CD4-positive, alpha-beta T cell treated with Interleukin-15 for 4 hours (primary cell): Measurements from ENCODE around the gene MFSD1.
A peak's percentile ranks its signal among the peaks of the same experiment; 100 is the strongest.

Experiments used
- DNase-seq: peaks from one replicate; pipeline ENCODE4 v3.0.0-alpha.2; 2020; ENCODE audit warnings: low spot score

MFSD1 gene, protein sequence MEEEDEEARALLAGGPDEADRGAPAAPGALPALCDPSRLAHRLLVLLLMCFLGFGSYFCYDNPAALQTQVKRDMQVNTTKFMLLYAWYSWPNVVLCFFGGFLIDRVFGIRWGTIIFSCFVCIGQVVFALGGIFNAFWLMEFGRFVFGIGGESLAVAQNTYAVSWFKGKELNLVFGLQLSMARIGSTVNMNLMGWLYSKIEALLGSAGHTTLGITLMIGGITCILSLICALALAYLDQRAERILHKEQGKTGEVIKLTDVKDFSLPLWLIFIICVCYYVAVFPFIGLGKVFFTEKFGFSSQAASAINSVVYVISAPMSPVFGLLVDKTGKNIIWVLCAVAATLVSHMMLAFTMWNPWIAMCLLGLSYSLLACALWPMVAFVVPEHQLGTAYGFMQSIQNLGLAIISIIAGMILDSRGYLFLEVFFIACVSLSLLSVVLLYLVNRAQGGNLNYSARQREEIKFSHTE

DNA sequence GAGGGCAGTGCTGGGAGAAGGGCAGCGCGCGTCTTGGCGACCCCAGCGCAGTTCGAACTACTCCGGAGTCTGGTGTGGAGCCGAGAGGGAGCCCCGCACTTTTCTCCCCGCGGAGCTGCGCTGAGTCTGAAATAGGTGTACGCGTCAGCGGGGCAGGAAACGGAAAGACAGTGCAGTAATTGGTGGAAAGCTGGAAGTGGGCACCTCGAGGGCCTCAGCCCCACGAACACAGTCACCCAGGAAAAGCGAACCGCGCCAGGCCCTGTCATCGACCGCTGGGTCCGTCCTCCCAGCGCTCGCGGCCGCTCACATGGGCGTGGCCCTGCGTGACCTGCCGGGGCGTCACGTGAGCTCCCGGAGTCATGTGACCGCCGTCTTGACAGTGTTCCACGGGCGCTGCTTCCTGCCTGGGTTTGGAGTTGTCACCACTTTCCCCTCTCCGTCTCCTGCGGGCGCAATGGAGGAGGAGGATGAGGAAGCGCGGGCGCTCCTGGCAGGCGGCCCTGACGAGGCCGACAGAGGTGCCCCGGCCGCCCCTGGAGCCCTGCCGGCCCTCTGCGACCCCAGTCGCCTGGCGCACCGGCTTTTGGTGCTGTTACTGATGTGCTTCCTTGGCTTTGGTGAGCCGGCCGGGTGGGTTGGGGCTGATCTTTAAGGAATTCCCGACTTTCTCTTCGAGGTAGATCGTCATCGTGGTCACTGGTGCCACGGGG lies at the start of gene MFSD1:
Gene MFSD1, plus strand, starts transcription at position 359 of the 713 bp plus-strand sequence. Its CDS starts 99 bp downstream, at position 458.
- peak; percentile 86 for DNase-seq

DNA sequence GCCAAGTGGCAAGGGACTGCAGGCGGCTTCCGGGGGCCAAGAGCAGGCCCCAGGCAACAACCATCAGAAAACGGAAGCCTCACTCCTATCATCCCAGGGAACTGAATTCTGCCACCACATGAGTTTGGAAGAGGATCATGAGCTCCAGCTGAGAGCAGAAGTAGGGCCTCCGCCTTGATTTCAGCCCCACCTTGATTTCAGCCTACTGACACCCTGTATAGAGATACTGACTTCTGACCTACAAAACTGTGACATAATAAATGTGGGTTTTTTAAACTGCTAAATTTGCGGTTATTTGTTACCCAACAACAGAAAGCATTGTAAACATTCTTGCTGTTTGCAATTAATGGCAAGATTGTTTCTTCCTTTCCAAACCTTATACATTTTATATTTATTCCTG lies 48.0 kb upstream of the MFSD1 start:
- no peak for DNase-seq

DNA sequence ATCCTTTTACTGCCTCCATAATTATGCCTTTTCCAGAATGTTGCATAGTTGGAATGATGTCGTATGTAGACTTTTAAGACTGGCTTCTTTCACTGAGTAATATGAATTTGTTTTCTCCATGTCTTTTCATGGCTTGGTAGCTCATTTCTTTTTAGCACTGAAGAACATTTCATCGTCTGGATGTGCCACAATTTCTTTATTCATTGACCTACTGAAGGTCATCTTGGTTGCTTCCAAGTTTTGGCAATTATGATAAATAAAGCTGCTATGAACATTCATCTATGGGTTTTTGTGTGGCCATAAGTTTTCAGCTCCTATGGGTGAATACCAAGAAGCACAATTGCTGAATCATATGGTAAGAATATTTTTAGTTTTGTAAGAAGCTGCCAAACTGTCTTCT lies 46.4 kb upstream of the MFSD1 start:
- DNase-seq = no peak

DNA sequence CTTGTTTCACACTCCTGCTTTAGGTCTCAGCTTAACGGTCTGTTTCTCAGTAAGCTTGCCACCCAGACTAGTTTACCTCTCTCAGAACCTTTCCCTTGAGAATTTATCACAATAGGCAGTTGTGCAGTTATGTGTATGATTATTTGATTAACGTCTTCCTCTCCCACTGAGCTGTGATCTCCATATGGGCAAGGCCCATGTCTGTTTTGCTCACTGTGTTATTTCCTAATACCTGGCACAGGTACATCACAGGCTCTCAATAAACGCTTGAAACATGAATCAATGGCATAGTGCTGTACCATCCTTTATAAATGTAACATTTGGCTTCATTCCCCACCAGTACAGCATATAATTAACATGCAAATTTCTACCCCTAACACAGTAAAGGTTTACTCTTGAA lies 40.5 kb upstream of the MFSD1 start:
- DNase-seq = no peak

DNA sequence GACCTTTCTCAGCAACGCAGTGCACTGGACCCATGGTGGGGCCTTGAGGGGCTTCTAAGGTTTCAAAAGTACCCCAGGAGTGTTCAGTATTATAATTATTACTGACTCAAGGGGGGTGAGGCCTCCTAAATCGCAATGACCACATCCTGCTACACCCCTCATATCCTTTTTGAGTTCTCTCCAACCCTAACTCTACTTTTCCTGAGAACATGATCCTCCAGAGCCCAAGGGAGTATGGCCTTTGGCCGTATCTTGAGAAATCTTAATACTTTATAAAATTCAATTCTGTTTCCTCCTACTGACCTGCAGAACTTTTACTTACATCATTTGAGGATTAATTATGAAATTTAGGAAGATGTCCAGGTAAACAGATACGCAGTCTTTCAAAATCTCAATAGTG lies 39.2 kb upstream of the MFSD1 start:
- no peak for DNase-seq

DNA sequence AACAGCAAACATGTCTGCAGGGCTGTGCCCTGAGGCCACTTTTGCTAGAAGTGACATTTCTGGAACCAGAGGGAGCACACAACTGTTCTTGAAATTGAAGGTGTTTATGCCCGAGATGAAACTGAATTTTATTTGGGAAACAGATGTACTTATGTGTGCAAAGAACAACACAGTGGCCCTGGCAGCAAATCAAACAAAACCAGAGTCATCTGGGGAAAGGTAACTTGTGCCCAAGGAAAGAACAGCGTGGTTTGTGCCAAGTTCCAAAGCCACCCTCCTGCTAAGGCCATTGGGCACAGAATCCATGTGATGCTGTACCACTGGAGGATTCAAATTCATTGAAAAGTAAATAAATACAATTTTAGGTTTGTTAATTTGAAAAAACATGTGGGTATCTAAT lies 38.4 kb upstream of the MFSD1 start:
- no peak for DNase-seq

DNA sequence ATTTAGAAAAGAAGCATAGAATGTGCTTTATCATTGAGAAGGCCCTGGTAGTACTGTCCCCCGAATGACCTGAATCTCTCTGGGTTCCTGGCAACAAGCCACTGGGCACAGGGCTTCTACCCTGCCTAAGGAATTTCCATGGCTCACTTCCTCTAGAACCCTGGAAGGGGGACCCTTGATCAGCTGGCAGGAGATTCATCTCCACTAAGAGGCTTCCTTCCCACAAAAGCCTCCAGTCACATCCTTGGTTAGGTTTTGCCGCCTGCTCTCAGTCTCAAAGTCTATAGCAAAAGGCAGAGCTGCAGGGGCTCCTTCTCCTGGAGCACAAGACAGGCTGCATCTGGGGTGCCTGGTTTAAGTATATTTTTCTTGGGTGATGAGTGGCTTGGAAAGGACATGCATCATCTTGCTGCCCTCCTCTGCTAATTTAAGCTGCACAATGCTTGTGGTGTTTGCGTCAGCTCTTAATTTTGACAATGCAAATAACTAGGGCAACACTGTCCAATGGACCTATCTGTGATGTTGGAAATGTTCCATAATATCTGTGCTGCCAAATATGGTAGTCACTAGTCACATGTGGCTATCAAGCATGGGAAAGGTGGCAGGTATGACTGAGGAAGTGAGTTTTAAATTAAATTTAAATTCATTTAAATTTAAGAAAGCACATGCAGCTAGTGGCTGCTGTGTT lies 36.2 kb upstream of the MFSD1 start:
- DNase-seq = no peak

DNA sequence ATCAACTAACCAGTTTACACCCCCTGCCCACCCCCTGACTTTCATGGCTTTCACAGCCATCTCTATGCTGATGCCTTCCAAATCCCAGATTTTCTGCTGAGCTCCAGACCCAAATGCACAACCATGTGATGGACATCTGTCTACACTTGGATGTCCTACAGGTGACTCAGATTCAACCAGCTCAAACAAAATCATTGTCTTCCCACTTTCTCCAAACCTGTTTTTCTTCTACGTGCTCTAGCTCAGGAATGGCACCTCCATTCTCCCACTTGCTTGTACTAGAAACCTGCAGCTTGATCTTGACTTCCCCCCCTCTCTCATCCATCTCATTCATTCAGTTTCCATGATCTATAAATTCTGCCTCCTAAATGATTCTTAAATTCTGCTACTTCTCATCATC lies 35.5 kb upstream of the MFSD1 start:
- DNase-seq = no peak

DNA sequence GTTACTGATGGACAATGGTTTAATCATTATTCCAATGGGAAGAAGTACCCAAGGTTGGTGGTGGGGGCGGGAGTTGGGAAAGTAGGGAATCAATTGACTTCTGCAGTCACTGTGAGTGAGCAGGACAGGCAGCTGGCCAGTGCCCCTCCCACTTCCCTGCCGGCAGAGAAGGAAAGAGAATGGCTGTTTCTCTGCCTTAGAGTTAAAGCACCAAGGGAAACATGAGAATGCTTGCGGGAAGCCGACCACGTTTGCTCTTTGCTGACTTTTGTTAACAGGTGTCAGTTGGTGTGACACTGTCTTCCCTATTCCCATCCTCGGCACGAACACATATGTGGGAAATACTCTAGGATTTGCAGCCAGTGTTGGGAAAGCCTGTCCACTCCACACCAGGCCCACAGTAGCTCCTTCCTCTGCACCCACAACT lies 33.5 kb upstream of the MFSD1 start:
- no peak for DNase-seq

DNA sequence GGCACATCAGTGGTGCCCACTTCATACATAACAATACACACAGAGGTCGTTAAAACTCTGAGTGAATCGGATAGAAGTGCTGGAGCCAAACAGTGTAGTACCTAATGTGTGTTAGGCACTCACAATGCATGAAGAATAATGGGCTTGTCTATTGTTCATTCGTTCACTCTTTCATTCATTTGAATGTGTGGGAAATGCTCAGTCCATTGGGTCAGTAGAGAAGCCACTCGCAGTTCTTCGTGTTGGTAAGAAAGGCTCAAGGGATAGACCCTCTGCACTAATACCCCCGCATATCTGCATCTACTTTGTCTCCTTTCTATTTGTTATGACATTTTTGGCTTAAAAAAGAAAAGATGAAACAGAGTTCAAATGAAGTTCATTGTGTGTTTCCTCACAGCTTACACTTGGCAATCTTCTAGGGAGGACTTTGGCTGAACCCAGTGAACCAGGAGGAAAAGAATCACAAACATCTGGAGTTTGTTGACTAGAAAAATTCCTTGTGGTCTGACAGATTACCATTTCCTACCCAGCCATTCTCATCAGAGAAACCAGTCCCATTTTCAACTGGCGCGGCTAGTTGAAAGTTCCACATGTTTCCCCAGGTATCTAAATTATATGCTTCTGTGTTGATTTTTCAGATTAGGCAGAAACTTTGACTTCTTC lies 32.8 kb upstream of the MFSD1 start:
- DNase-seq = no peak

DNA sequence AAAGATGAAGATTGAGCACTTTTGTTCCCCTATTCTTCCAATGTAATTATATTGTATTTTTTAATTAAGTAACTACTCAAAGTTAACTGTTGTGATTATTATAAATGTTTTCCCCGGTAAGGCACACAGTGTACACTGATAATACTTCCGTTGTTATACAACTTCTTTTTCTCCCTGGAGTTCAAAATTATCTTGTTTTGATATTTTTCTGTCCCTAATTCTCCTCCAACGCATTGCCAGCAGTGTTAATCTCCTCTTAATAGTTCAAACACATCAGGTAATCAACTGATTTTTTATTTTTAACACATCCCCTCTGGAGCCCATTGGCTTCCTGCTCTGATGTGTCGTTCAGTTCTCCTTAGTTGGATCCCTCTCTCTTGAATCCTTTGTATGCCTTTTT lies 32.3 kb upstream of the MFSD1 start:
- DNase-seq = no peak

DNA sequence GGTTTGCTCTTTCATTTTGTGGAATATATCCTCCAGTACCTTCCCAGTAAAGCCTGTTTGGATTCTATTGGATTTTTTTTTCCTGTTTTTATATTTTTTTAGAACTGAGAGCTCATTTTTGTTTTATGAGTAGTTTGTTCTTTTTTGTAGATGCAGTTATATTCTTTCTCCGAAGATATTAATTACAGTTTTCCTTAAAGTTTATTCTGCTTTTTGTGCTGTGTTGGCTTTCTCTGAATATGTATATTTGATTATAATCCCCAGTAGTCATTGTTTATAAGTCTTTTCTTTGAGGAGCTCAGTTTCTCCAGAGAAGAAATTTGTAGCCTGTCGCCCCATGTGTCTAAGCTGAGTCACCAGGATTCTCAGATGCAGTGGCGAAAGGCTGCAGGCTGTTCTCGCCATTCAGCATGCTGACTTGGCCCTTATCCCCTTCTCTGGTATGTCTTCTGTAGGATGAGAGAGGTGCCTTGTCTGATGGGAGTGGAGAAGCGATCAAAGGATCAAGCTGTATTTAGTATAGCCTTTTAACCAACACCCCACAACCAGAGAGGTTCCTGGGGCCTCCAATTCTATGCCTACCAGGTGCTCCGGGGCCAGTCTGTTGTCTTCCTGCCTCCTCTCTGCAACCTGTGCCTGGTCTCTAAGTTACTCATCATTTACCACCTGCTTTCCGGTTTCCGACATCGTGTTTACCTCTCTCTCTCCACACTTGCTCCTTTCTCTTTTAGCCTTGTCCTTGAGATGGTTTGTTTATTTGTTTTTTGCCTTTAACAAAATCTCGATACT lies 31.7 kb upstream of the MFSD1 start:
- DNase-seq = no peak

DNA sequence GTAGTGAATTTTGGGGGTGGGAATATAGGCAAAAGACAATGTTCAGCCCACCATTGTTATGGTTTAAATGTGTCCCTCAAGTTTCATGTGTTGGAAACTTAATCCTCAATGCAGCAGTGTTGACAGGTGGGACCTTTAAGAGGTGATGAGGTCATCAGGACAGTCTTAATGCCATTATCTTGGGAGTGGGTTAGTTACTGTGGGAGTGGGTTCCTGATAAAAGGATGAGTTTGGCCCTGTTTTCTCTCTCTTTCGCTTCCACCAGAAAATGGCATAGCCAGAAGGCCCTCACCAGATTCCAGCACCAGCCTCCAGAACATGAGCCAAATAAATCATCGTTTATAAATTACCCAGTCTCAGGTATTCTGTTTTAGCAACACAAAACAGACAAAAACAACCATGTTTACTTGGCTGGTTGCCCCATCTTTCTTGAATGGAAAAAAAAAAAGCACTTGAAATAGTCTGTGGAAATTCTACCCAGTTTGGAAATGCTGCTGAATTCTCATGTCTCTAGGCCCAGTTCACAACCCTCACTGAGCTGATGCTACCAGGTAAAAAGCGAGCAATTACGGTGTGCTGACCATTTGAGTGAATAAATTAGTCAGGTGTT lies 31.0 kb upstream of the MFSD1 start:
- no peak for DNase-seq

DNA sequence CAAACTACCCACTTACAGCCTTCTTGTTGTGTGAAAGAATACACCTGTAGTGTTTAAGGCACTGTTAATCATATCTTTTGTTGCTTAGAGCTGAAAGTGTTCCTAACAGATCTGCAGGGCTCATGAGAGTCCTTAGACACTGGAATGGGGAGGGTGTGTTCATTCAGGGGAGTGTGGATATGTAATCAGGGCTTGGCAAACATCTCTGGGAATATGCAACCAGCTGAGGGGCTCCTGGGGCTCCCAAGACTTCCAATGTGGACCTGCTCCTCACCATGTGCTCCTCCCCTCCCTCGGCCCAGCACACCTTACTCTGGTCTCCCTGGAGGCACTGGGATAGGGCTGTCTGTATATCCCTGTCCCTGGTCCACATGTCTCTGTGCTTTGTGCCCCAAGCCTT lies 30.3 kb upstream of the MFSD1 start:
- no peak for DNase-seq

DNA sequence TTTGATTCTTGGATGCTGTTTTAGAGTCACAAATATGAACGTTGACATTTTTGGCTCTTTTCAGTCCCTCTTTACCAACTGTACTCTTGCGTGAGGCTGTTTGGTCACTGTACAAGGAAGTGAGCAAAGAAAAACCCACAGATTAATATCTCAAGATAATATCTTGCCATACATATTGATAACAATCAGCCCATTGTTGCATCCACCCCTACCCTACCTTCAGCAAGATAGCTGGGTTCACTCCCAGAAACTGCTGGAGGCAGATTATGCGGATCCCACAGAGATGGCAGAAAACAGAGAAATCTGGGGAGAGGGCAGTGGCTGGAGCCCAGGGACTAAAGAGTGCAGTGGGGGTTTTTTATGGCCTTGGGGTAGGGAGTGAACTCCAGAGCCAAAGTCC lies 29.9 kb upstream of the MFSD1 start:
- no peak for DNase-seq

DNA sequence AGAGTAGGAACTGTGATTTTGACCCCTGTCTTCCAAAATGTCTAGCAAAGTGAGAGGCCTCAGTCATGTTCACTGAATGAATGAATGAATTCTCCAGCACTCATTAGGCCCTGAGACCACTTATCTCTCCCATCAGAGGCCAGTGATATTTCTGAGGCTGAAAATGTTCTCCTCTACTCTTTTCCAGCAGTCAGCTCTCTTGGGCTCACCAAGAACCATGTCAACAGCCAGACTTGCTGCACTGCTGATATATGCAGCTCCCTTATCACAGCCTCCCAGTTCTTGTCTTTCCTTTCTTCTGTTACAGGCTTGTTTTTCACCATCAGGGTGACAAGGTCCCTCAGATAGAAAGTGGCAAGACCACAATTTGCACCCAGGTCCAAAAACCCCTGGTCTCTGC lies 28.7 kb upstream of the MFSD1 start:
- DNase-seq = no peak

DNA sequence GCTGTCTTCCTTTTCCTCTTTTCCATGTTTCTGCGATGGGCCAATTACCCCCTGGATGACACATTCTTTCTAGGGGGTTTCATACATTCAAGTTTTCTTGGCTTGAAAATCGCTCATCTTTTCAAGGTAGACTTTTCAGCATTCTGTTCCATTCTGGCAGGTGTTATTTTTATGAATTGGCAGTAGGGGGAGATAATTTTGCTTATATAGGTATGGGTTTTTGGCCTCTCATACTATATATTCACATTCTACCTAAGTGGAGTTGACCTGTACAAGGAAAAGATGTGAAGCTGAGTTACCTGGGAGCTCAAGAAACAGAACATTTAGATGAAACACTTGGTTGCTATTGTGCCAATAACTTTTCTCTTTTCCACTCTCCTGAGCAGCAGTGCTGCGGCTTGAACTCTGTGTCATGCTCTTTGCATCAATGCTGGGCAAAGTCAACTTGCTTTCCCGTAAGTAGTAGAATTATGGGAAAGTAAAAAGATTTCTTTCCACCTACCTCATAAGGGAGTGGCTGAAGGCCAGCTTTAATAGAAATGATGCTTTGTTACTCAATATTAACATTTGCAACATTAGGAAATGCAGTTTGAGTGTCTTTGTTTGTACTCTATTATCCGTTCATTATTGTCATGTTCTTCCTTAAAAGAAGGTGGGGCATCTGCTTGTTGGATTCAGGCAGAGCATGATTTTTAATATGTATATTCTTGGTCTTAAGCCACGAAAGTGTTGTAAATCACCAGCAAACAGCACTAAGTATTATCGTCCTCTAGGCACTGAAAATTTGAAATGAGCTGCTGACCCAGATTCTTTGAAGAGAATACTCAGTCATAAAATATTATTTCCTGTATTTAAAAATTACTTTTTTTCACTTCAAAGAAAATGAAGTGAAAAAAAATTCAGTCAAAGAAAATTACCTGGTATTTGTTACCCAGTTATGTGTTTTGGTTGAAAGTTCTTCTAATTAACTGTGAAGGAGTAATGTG lies 27.7 kb upstream of the MFSD1 start:
- DNase-seq = no peak

DNA sequence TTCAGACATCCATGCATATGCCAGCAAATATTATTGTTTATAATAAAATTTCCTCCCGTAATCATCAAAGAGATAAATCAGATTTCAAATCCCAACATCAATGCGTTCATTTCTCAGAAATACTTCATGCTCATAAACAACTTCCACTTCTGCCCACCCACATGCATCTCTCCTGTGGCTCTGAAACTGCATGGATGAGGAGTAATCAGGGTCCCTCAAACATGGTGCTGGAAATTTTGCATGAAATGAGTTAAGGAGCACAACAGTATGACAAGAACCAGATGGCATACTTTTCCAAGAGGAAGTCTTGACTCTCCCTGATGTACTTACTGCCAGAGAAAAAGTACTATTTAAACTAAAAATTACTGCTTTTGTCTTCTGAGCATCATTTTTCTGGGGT lies 26.9 kb upstream of the MFSD1 start:
- DNase-seq = no peak

DNA sequence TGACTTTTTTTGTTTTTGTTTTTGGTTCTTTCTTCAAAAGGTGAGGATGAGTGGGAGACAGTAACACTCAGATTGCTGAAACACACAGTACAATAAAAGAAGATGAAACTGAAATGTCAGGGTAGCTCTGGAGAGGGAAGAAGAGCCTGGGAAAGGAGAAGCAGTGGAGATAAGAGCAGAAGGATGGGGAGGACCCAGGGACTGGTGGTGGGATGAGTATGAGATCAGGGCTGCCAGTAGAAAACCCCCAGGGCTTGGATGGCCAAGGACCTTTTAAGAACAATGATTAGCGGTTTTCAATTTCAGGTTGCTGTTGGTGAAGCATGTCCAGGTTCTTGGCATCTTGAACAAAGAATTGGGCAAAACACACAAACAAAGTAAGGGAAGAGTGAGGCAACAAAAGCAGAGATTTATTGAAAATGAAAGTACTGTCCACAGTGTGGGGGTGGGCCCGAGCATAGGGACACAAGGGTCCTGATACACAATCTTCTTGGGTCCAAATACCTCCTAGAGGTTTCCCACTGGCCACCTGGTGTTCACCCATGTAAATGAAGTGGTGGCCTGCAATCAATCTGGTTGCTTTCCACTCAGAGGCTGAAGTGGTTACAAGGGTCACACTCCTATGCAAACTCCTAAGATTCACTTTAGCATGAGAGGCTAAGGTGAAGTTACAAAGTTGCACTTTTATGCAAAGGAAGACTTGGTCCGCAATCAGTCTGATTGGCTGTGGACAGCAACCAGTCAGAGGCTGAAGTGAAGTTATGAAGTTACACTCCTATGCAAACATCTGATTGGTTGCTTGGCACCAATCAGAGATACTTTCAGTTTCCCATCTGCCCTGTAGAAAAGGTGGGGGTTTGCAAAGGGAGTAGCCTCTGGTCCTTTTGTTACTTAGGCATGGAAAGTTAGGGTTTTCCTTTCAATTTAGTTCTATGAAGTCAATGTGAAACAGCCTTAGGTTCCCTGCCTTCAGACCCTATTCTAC lies 26.1 kb upstream of the MFSD1 start:
- DNase-seq = no peak
